ENCODE data around the gene KCTD5.

Gene KCTD5

DNA sequence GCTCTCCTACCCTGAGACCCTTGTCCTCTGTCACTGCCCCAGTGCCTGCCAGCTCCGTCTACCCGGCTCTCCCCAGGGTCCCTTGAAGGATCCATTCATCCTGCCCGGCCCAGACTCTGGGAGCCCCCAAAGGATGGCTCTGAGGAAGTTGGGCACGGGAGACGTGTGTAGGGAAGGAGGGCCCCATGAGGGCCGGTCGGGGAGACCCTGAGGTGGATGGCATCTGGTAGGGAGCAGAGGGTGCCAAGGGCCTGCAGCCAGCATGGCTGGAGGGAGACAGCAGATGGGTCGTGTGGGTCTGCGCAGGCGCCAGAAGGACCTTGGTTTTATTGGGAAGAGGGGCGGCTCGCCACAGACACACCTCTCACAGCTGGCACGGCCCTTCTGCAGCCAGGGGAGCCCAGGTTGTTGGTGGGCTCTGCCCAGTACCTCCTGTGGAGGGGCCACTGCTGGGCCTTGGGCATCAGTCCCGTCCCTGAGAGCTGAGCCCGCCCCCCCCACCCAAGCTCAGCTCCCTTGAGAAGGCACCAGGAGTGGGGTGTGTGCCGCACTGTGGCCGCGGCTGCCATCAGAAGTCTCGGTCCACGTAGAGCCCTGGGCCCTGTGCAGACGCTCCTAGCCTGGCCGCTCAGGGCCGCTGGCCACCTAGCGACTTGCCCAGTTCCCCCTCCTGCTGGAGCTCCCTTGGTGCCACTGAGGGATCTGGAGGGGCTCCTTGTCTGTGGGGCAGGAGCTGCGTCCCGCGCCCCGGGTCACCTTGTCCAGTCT lies 16.0 kb downstream of the KCTD5 start:
- DNase-seq, result no peak

DNA sequence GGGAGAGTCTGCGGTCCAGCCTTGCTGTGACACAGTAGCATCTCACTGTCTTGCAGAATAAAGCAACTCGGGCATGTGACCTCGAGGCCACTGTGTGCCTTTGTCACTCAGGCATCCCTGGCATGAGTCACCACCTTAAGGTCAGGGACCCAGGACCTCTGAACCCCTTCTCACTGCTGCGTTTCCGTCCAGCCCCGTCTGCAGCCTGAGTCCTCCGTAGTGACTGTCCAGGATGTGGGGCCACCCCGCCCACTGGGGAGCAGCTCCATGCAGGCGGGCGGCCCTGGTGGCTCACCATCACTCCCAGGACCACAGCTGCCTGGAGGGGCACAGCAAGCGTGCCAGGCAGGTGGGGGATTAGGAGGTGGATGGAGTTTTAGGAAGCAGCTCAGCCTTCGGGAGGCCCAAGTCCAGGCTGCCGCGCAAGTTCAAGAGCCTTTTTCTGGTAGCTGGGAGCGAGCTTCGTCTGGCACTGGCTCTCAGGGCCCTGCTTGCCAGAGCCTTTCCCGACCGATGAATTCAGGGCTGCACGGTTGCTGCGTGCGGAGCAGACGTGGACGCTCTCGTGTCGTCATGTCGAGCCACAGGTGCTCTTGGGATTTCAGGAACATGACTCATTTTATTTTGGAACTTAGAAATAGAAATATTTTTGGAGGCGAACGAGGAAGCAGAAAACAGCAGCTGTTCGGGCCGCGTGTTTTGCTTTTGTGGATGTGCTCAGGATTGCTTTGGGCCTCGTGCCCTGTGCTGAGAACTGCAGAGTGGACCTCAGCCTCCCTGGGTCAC lies 16.8 kb downstream of the KCTD5 start:
- no peak for DNase-seq

DNA sequence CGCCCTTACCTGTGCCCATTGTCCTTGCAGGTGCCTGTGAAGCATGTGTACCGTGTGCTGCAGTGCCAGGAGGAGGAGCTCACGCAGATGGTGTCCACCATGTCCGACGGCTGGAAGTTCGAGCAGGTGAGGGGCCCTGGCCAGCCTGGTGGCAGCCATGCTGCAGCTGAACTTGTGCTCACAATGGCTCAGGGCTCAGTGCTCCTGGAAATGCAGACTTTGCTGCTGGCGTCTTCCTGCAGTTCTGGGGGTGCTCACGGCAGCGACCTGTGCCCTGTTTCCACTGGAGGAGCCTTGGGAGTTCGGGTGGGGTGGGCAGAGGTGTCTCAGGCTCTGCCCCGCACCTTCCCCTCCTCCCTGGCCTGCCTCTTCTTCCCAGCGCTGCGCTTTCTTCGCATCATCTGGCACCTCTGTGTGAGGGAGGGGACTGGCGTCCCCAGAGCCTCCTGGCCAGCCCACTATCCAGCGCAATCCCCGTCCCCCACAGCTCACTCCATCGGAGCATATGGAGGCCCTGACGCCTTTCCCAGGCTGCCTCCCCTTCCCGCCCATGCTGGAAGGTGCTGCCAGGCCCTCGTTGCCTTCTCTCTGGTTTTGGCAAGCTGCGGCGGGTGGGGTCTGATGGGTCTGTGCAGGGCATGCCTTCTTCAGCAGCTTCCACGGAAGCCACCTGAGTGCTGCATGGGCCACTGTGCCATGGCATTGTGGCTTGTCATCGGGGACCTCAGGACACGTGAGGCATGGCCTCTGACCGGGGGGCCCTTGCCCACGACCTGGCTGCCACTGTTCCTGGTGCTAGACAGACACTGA lies 17.7 kb downstream of the KCTD5 start:
- no peak for DNase-seq

DNA sequence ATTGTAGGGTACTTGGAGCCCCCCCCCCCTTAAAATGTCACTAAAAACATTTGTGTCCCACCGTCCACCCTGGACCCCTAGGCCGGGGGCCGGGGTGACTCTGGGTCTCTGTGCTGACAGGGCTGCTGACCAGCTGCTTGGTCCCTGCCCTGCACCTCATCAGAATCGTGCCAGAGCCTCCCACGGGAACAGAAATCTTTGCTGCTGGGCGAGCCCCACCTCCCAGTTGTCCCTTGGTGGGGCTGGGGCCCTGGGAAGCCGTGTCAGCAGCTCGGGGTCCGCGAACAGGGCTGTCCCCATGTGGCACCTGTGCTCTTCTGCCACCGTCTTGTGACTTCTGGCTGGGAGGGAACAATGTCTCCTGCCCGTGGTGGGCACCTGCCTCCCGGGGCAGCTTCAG lies 18.5 kb downstream of the KCTD5 start:
- DNase-seq, result no peak

DNA sequence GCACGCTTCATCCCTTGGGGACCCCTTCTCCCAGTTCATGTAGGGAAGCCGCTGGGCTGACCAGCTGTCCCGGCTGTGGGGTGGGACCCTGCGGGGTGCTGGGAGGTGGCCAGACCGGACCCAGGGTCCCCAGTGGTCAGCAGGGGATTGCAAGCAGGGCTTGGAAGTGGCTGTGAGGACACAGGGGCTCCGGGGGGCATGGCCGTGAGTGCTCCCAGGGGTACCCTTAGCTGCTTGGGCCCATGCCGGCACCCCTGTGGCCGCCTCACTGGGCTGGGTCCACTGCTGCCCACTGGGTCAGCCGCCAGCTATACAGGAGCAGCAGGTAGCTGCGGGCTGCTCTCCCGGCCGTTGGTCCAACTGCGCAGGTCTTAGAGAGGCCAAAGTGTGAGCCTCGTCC lies 18.9 kb downstream of the KCTD5 start:
- DNase-seq, result no peak

DNA sequence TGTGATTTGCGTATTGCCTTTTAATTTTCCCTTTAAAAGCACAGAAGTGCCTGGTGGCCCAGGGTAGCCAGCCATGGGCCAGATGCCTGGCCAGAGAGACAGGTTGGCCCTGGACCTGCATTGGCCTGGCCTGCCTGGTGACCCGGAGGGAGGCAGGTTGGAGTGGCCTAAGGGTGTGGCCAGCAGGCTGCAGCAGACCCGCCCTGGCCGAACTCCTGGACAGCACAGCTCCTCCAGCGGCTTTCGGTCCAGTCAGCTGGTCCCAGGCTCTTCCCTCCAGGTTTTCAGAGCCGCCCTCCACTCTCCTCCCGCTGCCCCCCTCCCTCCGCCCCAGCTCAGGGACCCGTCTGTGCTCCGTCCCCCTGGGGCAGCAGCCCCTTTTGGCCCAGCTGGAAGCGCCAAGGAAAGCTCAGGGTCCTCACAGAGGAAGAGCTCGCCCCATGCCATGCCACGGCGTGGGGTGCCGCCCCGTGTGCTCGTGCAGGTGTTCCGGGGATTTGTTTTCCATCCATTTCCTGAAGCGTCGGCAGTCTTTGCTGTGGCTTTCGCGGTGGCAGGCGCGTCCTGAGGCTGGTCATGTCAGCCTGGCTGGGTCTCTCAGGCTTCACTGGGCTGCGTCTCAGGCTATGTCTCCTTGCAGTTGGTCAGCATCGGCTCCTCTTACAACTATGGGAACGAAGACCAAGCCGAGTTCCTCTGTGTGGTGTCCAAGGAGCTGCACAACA lies 19.6 kb downstream of the KCTD5 start:
- DNase-seq, result no peak

DNA sequence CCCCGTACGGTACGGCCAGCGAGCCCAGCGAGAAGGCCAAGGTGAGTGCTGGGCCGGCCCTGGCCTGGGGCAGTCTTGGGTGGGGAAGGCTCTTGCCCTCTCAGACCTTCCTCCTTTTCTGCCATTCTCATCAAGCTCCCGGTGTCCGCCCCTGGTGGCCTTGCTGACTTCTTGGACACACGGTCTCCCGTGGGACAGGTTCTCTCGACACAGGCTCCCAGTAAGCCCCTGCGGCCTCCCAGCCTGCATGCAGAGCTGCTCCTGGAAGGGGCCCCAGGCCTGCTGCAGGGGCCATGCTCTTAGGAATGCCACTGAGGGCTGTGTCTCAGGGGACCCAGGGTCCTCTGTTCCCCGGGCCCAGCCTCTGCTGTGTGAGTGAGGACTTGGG lies 20.1 kb downstream of the KCTD5 start:
- no peak for DNase-seq

DNA sequence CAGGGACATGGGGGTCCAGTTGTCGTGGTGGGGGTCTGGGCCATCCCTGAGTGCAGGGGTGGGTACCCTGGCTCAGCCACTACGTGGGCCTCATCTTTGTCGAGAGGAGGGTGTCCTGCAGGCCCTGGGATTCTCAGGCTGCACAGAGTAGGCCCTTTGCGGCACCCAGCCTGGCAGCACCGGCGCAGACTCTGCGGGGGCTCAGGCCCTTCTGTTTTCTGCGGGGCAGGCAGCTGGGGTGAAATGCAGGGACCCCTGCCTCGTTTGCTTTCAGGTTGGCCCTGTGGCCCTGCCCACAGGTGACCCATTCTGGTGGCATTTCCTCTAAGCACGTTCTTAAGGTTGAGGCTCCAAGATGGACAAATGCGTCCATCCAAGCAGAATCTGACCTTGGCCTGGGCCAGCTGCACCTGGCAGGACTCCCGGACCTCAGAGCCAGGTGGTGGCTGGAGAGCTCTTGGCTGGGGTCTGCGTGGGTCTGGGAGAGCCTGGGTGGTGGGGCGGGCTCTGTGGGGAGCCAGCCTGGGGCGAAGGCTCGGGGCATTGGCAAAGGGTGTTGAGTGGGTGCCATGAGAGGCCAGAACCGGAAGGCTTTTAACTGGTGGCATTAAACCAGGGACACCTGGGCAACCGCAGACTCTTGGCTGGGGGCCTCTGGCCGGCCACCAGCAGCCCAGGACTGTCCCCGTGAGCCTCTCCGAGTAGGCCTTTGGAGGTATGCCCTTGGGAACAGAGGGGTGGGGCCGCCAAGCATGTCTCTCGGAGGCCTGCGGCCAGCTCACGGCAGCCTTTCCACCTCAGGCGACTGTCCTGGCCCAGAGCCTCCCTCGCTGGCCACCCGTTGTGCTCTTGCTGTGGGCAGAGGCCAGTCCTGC lies 20.8 kb downstream of the KCTD5 start:
- no peak for DNase-seq

DNA sequence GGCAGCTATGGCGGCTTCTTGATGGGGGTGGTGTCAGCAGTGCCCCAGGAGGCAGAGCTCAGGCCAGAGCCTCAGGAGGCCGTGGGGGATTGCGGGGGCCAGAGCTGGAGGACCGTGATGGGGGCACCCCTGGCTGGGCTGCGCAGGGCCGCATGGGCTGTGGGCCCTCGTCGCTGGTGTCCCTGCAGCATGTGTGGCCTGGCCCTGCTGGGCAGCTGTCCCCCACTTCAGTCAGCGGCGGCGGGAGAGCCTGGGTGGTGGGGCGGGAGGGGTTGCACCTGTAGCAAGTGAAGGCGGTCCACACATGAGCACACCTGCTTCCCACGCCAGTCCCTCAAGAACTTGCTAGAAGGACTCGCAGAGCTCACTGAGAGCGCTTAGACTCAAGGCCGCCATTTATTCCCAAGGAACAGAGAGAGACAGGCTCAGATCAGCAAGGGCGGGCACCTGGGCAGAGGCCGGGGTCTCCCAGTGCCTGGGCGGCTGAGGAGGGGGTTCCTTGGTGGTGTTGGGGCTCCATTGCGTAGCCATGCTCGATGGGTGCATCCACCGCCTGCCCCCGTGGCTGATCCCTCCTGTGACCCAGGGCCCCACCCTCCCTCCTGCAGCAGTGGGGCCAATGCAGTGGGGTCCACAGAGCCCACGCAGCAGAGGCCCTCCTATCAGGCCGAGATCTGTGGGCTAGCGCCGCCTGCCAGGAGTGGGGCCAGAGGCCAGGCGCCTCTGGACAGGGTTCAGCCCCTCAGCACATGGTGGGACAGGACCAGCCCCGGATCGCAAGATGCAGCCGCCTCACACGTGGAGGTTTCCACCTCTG lies 22.1 kb downstream of the KCTD5 start:
- DNase-seq, result no peak

DNA sequence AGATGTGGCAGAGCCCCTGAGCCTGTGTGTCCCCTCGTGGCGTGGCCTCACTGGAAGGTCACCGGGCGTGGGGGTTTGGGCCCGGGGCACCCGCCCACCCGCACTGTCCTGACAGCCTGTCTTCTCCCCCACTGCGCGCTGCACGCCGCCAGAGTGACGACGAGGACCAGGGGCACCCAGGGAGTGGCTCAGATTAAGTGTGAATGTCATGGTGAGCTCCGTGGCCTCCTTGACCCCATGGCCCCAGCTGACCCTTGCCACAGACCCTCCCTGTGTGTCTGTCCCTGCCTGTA lies 22.6 kb downstream of the KCTD5 start:
- no peak for DNase-seq

DNA sequence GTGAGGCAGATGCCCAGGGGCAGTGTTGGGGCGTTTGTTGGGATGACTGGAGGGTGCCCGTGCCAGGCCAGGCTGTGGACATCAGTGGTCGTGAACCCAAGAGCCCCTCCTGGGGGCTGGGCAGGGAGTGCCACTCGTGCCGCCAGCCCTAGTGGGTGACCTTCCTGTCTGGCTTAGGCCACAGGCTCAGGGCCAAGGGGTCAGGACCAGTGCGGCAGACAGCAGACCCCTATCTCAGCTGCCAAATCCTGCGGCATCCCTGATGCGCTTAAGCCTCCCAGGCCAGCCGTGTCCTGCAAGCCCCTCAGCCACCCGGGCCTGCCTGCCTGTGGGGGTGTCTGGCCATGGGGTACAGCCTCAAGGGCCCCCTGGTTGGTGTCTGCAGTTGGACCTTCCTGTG lies 23.0 kb downstream of the KCTD5 start:
- no peak for DNase-seq

DNA sequence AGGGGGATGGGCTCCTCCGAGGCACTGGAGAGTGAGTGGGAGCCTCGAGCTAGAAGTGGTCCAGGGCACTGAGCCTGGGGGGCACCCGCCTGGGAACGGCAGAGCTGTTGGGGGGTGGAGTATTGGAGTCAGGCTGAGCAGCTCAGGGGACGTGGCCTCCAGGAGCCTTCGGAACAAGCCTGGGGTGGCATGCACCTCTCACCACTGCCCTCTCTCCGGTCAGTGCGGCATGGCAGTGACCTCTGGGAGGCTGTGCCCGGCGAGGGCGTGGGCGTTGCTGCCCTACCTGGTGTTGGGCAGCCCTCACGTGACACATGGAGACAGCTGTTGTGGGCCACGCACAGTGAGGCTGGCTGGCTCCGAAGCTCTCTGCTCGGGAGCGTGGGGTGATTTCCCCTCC lies 23.8 kb downstream of the KCTD5 start:
- DNase-seq, result no peak

DNA sequence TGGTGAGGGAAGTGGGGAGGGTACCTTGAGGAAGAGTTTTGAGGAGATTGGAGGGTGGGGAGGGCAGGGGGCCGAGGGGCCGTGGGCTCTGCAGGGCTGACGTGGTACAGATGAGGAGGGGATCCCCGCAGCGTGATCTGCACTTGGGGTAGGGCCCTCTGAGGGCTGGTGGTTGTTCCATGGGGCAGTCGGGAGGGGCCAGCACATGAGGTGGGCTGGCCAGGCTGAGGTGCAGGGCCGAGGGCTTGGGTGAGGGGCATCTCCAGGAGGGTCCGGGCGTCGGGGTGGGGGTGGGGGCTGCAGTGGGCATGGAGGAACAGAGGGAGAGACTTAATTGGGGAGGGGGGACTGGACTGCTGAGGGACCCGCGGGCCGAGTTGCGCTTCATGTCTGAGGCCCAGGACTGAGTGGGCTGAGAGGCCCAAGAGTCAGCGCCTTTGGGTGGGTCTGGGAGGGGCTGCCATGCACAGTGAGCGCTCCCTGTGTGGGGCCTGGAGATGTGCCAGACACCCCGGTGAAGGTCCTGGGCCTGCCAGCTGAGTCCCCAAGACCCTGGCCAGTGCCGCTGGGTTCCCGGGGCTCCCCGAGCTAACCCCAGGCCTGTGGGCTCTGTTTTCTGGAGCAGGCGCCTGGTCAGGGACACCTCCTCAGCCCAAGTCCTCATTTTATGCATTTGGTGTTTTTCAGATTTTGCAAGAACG lies 24.4 kb downstream of the KCTD5 start:
- no peak for DNase-seq

DNA sequence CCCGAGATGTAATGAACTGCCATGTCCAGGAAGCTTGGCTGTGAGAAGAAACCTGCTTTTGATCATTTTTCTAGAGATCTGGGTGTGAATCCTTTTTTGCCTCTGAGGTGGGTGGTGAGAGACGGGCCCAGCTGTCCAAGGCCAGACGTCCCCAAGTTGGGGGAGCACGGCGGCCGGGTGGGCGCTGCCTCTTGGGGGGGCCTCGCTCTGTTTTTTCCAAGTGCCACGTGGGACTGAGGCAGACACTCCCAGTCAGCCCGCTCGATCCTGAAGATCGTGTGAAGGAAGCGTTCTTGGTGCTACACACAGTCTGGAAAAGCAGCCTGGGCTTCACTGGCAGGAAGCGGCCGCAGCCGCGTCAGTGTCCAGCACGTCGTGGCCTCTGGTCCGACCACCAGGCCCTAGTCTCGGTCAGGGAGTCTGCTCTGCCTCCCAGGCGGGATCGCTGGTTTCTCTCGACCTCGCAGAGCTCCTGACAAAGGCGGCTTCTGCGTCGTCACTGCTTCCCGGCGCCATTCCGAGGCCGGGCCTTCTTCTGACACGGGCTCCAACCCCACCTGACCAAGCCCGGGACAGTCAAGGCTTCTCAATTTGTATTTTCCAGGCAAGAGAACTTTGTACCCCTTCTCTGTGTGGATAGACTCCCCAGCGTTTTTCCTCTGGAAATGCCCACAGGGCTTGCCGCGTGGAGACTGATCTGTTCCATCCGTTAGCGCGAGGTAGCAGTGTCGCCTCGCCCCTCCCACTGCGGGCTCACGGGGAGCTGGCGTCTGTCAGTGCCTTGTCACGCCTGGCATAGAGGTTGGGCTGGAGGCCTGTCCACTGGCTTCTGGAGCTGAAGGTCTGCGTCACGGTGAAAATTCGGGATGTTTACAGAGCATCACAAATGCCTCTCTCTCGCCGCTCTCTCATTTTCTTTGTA lies 25.3 kb downstream of the KCTD5 start:
- DNase-seq, result no peak

DNA sequence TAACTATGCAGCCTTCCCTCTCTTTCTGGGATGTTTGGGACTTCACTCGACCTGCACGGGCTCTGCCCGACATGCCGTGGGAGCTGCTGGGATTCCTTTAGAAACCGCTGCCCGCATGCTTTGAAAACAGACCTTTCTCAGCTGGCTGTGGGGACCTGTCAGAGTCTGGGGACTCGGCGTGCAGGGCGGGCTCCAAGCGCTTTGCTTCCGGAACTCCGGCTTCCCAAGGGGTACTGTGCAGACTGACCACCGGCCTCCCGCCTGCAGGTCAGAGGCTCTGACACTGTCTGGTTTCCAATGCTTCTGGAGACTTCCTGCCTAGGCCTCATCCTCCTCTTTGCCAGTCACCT lies 25.9 kb downstream of the KCTD5 start:
- no peak for DNase-seq

DNA sequence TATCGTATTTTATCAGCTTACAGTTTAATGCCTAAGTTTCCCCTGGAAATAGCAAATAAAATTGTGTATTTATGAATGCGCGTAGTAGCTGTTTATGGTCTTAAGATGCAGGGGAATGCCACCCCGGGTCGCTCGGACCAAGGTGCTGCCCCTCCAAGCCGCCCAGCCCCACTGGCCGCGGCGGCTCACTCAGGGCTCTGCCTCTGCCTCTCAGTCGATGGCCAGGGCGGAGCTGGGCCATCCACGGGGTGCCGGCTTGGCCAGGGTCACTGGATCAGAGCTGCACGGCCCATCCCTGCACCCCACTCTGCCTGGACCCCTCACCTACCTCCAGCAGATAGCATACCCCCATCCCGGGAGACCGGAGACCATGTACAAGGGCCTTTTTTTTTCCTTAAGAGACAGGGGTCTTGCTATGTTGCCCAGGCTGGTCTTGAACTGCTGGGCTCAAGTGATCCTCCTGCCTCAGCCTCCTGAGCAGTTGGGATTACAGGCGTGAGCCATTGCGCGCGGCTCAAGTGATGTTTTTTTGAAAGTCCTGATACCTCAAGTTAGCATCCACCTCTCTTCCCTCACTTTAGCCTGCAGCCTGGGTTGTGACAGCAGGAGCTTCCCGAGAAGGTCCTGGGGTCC lies 26.7 kb downstream of the KCTD5 start:
- DNase-seq, result no peak

DNA sequence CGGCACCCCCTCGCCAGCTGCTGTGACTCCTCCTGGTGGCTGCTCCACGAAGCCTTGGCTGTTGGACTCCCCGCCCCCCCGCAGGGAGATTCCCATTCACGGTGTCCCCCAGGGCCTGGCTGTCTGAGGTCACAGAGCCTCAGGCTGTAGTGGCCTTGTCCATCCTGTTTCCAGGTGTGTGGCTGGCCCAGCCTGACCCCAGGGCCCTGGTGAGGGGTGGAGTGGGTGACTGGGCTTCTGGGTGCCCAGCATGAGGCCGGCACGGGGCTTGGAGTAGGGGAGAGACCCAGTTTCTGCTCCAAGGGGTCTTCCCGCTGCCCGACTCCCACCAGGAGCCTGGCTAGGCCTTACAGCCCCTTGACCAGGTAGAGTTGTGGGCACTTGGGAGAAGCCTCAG lies 27.3 kb downstream of the KCTD5 start:
- no peak for DNase-seq

DNA sequence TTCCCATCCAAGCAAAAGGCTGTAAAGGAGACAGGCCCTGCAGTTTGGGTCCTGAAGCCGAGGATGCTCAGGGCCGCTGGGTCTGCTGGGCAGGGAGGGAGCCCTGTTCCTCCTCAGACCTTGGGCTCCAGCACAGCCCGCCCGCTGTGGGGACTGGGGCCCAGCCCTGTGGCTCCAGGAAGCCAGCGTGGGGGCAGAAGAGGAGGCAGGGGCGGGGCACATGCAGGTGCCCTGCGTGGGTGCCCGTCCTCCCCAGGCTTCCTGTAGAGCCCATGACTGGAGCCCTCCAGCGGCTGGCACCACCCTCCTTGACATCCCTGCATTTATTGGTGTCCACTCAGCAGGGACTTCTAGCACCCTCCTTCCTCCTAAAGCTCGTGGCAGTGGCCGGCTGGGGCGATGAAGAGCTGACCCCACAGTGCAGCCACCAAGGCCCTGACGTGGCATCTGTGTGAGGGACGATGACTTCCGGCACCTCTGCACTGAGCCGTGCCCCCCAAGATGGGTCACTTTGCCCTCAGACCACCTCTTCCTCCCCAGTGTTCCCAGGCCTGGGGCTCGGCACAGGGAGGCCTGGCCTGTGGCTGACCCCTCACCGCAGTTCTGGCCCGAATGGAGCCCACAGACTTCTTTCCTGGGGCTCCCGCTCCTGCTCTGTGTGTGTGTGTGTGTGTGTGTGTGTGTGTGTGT lies 27.8 kb downstream of the KCTD5 start:
- no peak for DNase-seq

All from Kasumi-1 (cell line).